Fibroblast of gingiva (primary cell): ENCODE data around the gene ISLR.

ENCODE experiments used
- DNase-seq: peaks from one replicate; pipeline ENCODE4 v3.0.0-alpha.2; 2011; ENCODE audit warnings: low read depth

Gene ISLR

DNA sequence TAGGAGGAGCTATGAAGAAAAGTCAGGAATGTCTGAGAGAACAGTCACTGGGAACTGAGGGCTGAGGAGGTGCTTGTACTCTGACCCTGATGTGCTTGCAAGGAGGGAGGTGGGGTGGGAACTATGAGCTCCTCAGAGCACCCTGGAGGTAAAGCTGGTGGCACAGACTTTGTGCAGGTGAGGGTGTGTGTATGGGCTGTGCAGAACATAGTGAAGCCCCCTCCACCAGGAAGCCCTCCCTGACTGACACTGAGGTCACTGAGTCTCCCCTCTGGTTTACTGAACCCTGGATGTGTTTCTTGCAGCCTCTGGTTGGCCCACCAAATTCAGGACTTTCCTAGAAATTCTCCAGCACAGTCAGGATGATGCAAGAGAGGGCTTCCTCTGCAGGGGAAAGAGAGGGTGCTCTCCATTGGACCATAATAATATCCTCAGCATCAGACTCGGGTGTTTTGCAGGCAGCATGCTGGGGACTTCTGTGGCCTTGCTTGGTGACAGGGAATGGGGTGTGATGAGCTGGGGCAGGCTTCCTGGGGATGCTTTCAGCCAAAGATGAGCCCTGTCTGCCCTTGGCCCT, 1.5 kb upstream of the ISLR start:
- DNase-seq: no peak

DNA sequence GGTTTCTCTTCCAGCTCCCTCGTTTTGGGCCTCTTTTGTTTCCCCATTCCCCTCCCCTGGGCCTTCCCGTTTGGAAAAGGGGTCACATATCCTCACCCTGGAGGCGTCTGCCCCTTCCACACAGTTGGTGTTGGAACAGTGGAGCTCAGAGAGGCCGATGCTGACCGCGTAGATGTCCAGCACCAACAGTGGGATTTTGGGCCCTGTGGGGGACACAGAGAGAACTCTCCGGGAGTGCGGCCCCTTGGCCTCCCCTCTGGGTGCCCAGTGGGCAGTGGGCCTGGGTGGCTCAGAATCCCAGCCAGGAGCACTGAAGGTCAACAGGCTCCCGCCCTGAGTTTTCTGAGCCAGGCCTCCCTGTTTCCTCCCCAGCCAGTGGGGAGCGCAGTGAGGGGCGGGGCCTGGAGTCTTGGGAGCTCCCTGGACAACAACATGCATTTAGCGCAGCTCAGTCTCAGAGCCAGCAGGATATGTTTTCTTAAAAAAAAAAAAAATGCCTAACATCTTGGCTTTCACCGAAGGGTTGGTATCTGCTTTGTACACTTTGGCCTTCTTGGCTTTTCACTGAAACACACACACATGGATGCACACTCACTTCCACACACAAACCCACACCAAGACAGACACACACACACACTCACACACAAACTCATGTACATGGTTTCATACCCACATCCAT, 670 bp upstream of the ISLR start:
- DNase-seq: peak; percentile 73

DNA sequence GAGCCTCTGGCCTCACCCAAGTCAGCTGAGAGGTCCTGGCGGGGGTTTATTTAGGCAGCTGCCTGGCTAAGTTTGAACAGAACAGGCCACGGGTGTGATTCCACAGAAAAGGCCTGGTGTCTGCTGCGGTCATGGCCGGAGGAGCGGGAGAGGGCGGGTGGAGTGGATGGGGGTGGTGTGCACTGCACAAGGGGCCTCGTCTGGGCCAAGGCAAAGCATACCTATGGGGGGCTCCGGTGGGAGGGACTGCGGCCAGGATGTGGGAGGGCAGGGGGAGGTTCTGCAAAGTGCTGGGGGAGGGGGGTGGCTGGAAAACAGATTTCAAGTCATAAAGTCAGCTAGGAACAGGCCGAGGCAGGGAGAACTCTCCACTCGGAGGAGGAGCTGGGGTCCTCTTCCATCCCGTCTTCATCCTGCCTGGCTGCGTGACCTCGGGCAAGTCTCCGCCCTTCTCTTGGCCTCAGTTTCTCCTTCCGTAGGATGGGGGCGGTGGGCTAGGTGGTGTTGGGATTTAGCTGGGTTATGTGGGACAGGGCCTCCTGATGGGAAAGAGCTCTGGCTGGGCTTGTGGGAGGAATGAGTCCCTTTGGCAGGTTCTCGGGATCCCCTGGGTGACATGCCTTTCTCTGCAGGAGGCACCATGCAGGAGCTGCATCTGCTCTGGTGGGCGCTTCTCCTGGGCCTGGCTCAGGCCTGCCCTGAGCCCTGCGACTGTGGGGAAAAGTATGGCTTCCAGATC, 878 bp downstream of the ISLR start:
- DNase-seq: no peak

DNA sequence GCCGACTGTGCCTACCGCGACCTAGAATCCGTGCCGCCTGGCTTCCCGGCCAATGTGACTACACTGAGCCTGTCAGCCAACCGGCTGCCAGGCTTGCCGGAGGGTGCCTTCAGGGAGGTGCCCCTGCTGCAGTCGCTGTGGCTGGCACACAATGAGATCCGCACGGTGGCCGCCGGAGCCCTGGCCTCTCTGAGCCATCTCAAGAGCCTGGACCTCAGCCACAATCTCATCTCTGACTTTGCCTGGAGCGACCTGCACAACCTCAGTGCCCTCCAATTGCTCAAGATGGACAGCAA, 1.4 kb downstream of the ISLR start:
- DNase-seq: no peak

DNA sequence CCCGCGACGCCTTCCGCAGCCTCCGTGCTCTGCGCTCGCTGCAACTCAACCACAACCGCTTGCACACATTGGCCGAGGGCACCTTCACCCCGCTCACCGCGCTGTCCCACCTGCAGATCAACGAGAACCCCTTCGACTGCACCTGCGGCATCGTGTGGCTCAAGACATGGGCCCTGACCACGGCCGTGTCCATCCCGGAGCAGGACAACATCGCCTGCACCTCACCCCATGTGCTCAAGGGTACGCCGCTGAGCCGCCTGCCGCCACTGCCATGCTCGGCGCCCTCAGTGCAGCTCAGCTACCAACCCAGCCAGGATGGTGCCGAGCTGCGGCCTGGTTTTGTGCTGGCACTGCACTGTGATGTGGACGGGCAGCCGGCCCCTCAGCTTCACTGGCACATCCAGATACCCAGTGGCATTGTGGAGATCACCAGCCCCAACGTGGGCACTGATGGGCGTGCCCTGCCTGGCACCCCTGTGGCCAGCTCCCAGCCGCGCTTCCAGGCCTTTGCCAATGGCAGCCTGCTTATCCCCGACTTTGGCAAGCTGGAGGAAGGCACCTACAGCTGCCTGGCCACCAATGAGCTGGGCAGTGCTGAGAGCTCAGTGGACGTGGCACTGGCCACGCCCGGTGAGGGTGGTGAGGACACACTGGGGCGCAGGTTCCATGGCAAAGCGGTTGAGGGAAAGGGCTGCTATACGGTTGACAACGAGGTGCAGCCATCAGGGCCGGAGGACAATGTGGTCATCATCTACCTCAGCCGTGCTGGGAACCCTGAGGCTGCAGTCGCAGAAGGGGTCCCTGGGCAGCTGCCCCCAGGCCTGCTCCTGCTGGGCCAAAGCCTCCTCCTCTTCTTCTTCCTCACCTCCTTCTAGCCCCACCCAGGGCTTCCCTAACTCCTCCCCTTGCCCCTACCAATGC, 2.0 kb downstream of the ISLR start:
- no peak for DNase-seq

DNA sequence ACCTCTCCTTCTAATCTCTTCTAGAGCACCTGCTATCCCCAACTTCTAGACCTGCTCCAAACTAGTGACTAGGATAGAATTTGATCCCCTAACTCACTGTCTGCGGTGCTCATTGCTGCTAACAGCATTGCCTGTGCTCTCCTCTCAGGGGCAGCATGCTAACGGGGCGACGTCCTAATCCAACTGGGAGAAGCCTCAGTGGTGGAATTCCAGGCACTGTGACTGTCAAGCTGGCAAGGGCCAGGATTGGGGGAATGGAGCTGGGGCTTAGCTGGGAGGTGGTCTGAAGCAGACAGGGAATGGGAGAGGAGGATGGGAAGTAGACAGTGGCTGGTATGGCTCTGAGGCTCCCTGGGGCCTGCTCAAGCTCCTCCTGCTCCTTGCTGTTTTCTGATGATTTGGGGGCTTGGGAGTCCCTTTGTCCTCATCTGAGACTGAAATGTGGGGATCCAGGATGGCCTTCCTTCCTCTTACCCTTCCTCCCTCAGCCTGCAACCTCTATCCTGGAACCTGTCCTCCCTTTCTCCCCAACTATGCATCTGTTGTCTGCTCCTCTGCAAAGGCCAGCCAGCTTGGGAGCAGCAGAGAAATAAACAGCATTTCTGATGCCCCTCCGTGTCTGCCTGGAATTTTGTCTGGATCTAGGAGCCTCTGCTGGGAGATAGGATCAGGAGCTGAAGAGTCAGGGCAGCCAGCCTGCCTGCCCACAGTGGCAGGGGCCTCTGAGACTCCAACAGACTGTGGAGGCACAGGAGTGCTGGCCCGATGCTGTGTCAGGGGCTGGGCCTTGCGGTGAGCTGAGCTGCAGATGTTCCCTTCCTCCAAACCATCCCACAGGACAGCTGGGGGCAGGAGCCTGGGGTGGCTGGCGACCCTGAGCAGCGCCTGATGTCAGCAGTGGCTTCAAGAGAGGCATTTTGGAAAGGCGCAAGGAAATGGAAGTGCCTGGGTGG, 3.0 kb downstream of the ISLR start:
- no peak for DNase-seq

DNA sequence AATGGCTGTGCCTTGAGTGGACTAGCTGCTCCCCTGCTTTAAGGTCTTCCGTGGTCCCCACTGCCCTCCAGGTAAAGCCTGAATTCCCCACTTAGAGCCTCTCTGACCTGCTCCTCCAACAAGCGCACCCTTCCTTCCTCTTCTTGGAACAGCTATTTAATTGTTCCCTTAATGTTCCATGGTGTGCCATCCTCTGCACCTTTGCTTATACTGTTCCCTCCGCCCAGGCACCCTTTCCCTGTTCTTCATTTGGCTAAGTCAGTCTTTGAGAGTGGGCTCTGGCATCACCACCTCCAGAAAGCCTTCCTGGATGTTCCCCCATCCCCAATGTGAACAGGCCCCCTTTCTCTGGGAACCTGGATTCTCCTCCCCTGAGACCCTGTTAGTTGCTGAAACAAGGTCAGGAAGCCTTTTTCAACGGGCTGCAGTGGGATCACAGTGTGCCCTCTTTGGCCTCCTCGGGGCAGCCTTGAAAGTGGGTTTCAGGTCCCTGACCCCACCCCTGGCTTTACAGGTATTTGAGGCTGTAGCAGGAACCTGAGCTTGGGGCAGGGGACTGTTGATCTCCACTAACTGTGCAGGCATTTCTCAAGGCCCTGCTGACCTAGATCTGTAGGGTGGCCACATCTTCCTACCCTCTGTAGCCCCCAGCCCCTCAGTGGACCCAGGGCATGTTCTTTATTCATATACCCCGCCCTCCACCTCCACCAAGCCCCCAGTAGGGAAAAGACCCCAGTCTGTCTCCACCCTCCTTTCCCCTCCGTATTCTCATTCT, 5.0 kb downstream of the ISLR start:
- no peak for DNase-seq

DNA sequence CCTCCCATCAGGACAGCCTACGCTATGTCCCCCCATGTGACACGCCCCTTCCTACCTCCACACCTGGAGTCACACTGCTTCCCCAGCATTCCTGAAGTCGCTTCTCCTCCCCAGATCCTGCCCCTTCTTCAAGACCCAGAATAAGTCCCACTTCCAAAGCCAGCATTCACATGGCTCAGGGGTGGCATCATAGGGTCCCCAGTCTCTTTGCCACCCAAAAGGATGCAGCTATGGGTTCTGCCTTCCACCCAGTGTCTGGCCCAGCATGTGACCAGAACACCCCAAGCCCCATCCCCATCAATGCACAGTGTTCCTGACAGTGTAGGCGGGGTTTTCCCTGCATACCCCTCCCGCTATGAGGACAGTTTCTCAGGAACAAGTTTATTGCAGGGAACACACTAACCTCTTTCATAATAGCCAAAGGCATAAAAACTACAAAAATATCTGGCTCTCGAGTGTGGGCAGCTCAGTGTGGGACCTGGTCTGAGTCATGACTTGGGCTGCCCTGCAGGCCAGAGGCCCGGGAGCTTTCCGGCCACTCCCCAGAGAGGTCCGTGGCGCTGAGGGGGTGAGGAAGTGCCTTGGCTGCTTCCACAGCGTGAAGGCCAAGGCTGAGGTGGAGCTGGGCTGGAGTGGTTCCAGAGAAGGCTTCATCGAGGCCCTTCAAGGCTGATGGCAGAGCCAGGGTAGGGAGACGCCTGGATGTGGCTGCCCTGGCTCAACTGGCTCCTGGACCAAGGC, 5.8 kb downstream of the ISLR start:
- DNase-seq: peak; percentile 97

DNA sequence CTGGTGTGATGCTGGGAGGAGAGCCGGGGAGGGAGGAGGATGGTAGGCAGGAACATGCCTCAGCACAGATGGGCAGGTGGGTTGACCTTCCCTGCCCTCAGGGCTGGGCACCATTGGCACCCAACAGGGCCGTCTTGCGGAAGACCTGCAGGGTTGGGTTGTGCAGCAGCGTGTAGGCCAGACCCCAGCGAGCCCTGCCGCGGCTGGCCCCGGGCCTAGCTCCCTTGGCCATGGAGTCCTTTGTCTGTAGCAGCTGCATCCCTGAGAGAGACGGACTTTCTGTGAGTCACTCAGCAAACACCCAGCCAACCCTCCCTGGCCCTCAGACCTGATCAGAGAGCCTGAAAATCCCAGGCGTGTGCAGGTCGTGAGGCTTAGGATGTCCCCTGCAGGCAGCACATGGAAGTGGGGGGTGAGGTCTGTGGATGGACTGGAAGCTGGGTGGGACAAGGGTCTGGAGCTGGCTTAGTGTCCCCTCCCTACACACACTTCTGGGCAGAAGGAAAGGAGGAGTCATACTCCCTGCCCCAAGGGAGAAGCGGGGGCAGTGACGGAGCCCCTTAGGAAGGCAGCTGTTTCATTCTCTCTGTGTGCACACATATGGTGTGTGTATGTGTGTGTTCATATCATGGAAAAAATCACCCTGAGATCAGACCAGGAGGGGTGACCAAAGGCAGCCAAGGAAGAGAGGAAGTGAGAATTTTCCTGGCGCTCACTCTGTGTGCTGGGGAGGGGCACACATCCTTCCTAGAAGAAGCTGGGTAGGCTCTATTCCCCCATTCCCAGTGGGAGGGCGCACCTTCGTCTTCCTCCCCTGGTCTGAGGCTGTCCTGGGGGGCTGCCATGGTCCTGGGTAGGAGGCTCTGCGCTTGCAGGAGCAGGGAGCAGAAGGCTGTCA, 6.7 kb downstream of the ISLR start:
- no peak for DNase-seq

DNA sequence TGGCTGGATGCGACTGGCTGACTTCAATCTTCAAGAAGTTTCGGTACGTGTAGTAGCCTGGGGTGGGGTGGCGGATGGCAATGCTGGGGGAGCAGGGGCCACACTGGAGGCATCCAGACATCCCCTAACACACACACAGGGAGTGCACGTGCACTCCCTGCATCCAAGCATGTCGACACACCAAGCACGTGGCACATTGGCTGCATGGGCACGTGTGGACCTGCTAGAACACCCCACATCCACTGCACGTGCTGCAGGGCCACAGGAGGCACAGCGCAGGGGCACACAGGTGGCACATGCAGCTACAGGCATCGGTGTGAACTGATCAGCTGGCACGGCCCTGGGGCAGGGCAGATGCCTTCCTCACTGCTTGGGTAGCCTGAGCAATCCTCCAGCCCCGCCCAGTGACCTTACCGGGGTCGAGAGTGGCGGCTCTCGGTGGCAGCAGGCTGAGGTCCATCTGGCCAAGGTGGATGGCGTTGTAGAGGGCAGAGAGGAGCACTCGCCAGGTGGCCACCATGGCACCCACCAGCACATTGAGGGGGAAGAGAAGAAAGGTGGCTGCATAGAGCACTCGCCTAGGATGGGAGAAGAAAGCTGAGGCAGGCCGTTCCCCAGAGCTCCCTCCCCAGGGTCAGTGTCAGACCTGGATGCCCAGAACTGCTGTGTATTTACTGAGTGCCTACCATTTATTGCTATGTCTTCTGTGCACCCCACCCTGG, 7.5 kb downstream of the ISLR start:
- no peak for DNase-seq

DNA sequence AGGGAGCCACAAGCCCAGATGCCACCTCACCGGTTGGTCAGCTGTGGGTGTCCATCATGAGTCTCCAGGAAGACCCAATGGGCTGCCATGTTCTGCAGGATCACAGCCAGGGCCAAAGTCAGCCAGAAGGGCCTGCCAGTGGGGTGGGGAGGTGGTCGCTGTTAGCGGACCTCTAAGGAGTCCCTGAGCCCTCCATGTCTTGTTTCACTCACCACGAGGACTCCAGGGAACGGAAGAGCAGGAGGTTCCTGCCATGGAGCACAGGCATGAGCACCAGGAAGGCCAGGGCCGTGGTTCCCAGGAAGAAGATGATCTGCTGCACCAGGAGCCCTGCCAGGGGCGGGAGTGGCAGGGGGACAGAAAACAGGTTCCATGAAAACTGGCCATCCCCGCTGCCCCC, 8.6 kb downstream of the ISLR start:
- DNase-seq: no peak

DNA sequence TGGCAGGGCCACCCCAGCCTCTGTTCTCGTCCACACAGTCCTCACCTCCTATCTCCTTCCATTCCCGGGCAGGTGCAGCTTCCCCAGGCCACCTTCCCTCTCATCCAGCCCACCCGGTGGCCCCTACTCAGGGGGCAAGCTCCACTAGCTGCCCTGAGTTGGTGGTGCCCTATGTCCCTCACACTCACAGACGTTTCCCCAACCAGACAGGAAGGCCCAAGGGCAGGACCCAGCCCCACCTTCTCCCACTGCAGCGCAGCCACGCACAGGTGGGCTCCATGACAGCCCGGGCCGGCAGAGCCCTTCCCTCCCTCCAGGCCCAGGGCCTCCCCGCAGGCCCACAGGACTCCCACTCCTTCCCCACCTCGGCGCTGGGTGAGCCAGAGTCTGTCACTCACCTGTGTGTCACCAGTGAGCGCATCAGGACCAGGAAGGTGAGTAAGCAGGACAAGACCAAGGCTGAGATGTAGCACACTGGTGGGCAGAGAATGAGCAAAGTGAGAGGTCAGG, 11.1 kb downstream of the ISLR start:
- DNase-seq: no peak

DNA sequence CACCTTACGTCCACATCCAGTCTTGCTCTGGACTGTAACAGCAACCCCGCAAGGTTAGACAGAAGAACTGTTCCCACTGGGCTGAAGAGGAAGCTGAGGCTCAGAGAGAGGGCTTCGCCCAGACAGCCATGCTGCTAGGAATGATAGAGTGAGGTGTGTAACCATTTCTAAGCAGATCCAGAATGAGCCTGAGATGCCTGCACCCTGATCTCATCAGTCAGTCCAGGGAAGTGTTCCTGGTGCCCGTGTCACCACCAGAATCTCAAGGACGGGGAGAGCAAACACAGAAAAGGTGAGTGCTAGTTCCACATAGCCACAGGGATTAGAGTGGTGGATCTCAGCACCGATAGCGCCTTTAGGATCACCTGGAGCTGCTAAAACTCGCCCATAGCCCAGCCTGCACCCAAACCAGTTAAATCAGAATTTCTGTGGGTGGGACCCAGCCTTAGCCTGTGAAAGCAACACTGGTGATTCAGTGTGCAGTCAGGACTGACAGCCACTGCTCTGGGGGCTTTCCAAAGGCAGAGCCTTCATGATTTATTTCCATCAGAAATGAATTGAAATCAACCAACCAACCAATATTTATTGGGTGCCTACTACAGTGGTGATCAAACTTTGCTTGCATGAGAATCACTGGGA, 12.3 kb downstream of the ISLR start:
- DNase-seq: no peak

DNA sequence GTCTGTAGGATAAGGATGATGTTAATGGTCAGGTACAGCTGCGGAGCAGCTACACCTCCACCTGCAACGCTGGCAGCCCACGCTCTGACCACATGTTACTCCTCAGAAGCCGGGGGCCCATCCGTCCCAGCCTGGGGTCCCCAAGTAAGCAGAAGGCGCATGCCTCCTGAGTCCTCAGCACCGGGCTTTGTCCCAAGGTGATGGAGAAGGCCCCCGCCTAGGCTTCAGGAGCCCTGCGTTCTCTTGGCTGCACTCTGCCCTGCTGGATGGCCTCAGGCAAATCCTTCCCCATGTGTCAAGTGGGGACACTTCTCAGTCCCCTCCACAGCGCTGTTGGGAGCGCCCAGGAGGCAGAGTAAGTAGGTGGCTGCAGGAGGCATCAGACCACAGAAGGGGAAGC, 14.7 kb downstream of the ISLR start:
- no peak for DNase-seq

DNA sequence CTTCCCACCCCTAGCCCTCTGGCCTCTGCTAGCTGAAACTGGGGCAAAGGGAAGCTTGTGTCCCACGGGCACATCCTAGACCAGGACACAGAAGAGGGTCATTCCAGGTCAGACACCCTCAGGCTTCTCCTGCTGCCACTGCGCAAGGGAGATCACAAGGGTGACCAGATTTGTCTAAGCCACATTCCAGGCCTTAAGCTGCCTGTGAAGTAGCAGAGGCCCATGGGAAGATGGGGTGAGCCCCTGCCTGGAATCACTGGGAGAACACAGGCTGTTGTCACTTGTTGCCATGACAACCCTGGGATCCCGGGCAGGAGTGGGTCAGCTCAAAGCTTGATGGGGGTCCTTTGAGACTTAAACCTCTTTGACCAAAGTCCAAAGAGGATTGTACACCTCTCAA, 18.3 kb downstream of the ISLR start:
- DNase-seq: no peak

DNA sequence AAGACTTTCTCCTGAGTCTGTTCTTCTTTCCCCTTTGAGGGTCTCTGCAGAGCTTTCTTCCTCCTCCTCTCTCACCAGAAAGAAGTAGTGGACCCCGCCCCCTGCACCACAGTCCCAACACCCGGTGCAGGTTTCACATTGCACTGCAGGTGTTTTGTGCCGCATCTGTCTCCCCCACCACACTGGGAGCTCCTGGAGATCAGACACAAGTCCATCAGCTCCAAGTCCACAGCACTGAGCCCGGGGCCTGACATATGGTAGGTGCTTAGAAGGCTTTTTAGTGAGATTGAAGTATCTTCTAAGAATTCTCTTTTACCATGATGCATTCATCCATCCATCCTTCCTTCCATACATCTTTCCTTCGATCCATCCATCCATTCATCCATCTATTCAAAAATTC, 19.2 kb downstream of the ISLR start:
- no peak for DNase-seq

DNA sequence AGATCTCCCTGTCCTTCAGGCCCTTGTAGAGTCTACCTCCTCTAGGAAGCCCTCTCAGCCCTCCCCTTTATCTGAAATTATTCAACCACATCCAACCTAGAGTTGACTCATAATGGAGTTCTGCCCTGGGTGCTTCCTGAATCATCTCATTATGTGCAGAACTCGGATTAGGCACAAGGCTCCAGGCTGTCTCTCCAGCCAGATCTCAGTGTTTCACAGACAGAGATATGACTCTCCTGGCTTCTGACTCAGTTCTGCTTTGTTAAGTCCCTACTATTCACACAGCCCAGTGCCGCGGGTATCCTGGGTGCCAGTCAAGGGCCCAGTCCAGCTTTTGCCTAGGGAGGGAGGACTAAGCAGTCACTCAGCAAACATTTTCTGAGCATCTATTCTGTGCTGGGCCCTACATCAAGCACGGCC, 19.8 kb downstream of the ISLR start:
- DNase-seq: no peak

DNA sequence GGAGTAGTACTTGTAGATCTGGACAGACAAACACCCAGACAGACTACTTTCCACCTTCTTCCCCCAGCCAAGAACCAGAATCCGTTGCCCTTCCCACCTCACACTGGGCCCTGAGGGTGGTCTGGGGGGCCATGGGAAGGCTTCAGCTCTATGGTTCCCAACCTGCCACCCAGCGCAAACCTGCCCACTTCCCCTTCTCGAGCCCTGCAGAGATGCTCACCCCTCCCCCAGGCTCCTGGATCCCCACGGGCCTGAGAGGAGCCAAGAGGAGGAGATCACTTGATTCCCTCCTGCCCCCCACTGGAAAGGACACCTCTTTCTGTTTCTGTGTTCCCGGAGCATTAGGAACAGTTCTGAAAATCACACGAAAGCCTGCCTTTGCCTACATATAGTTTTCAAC, 20.4 kb downstream of the ISLR start:
- no peak for DNase-seq
